HepG2 (cell line): ENCODE results near the gene CAMTA1. TPM values are rescaled to one million over a fixed set of nuclear protein-coding genes. Genes with fewer than 3 reads are reported as not detected.

Experiments used
- ATAC-seq: fragments of 200-7000 bp; cut with Tn5 transposase; 3 replicates; pipeline ENCODE4 v1.9.1; 2020; ENCODE audit warnings: mild to moderate bottlenecking, moderate library complexity
- BruUV-seq: library from RNA; stranded (reverse); fragments of 400-500 nt; replicated peaks from 2 replicates; lab custom pipeline; 2021; lab: Mats Ljungman, UMichigan
- CTCF ChIA-PET: fragments of 300-600 bp; formaldehyde crosslinking; extraction: SDS; loops from one replicate; lab custom pipeline; 2021; ENCODE audit warnings: low total read pairs, inconsistent platforms, low intra/inter-chr PET ratio; lab: Yijun Ruan, JAX
- POLR2A ChIA-PET: fragments of 350-600 bp; sonication (Branson Sonifier 250); formaldehyde crosslinking; loops from one replicate; lab custom pipeline; 2020; ENCODE audit warnings: antibody characterized with exemption, inconsistent platforms; lab: Yijun Ruan, JAX
- DNase-seq: peaks from one replicate; pipeline ENCODE4 v3.0.0-alpha.2; 2015; ENCODE audit warnings: low spot score
- FAIRE-seq: peaks from 3 replicates; lab custom pipeline; 2011; peaks lifted over from hg19 to GRCh38; lab: Jason Lieb, UNC
- H2AFZ ChIP-seq: one replicate; pipeline ENCODE4 v1.6.1; 2011; ENCODE audit warnings: low read length, inconsistent platforms
- H3K27ac ChIP-seq: fragments of 300-600 bp; 3 replicates; pipeline ENCODE4 v1.8.0; 2011; ENCODE audit warnings: mixed run types, mild to moderate bottlenecking, mixed read lengths, low read length, inconsistent platforms; ENCODE audit not compliant: insufficient read depth; ENCODE audit errors: extremely low read length
- H3K27me3 ChIP-seq, 2 experiments: fragments of 200-600 bp in 1 of 2; 2 replicates in 1 of 2; 3 replicates in 1 of 2; pipeline versions ENCODE4 v1.6.0 to v1.8.0; 2011; ENCODE audit warnings: low read length in 2 of 2, mild to moderate bottlenecking in 2 of 2, moderate library complexity in 2 of 2, inconsistent platforms in 1 of 2; ENCODE audit not compliant: insufficient read depth in 2 of 2, control insufficient read depth in 1 of 2
- H3K36me3 ChIP-seq, 2 experiments: fragments of 200-600 bp in 1 of 2; replicated peaks in 1 of 2; 2 replicates in 1 of 2; 3 replicates in 1 of 2; pipeline versions ENCODE4 v1.5.1 to v1.8.0; 2011; ENCODE audit warnings: low read length in 2 of 2, inconsistent platforms in 1 of 2; ENCODE audit not compliant: insufficient read depth in 2 of 2, control insufficient read depth in 1 of 2
- H3K4me1 ChIP-seq: 2 replicates; pipeline ENCODE4 v1.5.1; 2012; ENCODE audit warnings: low read length, inconsistent platforms; ENCODE audit not compliant: insufficient read depth
- H3K4me2 ChIP-seq: 2 replicates; pipeline ENCODE4 v1.6.0; 2011; ENCODE audit warnings: low read depth, low read length, inconsistent platforms
- H3K4me3 ChIP-seq, 3 experiments: fragments of 200-600 bp in 1 of 3; sonication (generic), shearing (Covaris generic) in 1 of 3; replicated peaks in 1 of 3; 2 replicates each; pipeline ENCODE4 v1.5.1; 2011 to 2016; ENCODE audit warnings: low read length in 3 of 3, inconsistent platforms in 2 of 3, low read depth in 2 of 3, mild to moderate bottlenecking in 2 of 3, control low read depth in 1 of 3, mixed read lengths in 1 of 3; ENCODE audit not compliant: insufficient read depth in 1 of 3
- H3K79me2 ChIP-seq: one replicate; pipeline ENCODE4 v1.6.1; 2011; ENCODE audit warnings: low read length, inconsistent platforms; ENCODE audit not compliant: insufficient read depth
- H3K9ac ChIP-seq: 2 replicates; pipeline ENCODE4 v1.6.0; 2011; ENCODE audit warnings: mild to moderate bottlenecking, low read depth, low read length, inconsistent platforms; ENCODE audit not compliant: insufficient read depth
- H3K9me3 ChIP-seq: 2 replicates; pipeline ENCODE4 v1.5.1; 2012; ENCODE audit warnings: mild to moderate bottlenecking, low read length
- H4K20me1 ChIP-seq: 2 replicates; pipeline ENCODE4 v1.6.0; 2011; ENCODE audit warnings: inconsistent platforms, mild to moderate bottlenecking, low read length, moderate library complexity; ENCODE audit not compliant: insufficient read depth
- ELF4 ChIP-seq: sonication (generic); formaldehyde crosslinking; IDR thresholded peaks from 2 replicates; pipeline ENCODE4 v1.5.0; 2020; ENCODE audit warnings: missing genetic modification reagents, mild to moderate bottlenecking, moderate library complexity, borderline replicate concordance
- IKZF1 ChIP-seq: fragments of 450-650 bp; IDR thresholded peaks from 2 replicates; pipeline ENCODE4 v1.7.1; 2016
- RARG ChIP-seq: sonication (generic); formaldehyde crosslinking; IDR thresholded peaks from 2 replicates; pipeline ENCODE4 v1.4.0; 2020; ENCODE audit warnings: low read depth, mild to moderate bottlenecking, missing genetic modification reagents
- ZNF605 ChIP-seq: sonication (generic); formaldehyde crosslinking; IDR thresholded peaks from 2 replicates; pipeline ENCODE4 v1.8.0; 2022; ENCODE audit warnings: mild to moderate bottlenecking, missing genetic modification reagents
- ZNF839 ChIP-seq: sonication (generic); formaldehyde crosslinking; IDR thresholded peaks from 2 replicates; pipeline ENCODE4 v1.4.0; 2020; ENCODE audit warnings: missing genetic modification reagents, mild to moderate bottlenecking, borderline replicate concordance
- ZZZ3 ChIP-seq: sonication (generic); formaldehyde crosslinking; IDR thresholded peaks from 2 replicates; pipeline ENCODE4 v1.4.0; 2020; ENCODE audit warnings: missing genetic modification reagents, mild to moderate bottlenecking, borderline replicate concordance
- WGBS: methylation state at CpG from one replicate; pipeline ENCODE4 v1.1.6; 2017; ENCODE audit warnings: low lambda C conversion rate; 5-methylcytosine and 5-hydroxymethylcytosine counted together
- in situ Hi-C: cut with HindIII; loops from 2 replicates; pipeline ENCODE4 v1.10.0; 2017; ENCODE audit warnings: low pct_unique_long_range_greater_than_20kb; ENCODE audit not compliant: extremely low pct_ligation_motif_present
- intact Hi-C: fragments of 100-400 bp; cut with micrococcal nuclease; formaldehyde crosslinking; loops from one replicate; pipeline ENCODE4 v1.10.0; 2022; ENCODE audit not compliant: unreplicated experiment
- polyA plus RNA-seq, 8 experiments: library from polyadenylated mRNA; depleted of rRNA in 3 of 8; stranded (reverse) in 7 of 8; unstranded in 1 of 8; fragments of >200 nt; fragmentation: Illumina TruSeq in 4 of 8; extraction: Trizol in 4 of 8; gene quantifications; 2 replicates each; pipeline versions ENCODE4 v1.2.1 to v1.2.3, GENCODE V29; 2011 to 2016; ENCODE audit warnings: low read depth in 4 of 8, missing spikeins in 1 of 8, mixed read lengths in 1 of 8; ENCODE audit not compliant: insufficient read depth in 1 of 8
- total RNA-seq, 5 experiments: library from RNA; depleted of rRNA; stranded (reverse); fragments of >200 nt; fragmentation: Illumina TruSeq; extraction: Trizol; gene quantifications; 2 replicates each; pipeline ENCODE4 v1.2.3, GENCODE V29; 2016; ENCODE audit warnings: low read depth in 1 of 5
- TF ChIP-seq, protein P1 (sequence below), 2 experiments: sonication (generic) in 1 of 2; formaldehyde crosslinking in 1 of 2; IDR thresholded peaks; 2 replicates each; pipeline versions ENCODE4 v1.4.0 to v1.6.1; 2016 to 2020; ENCODE audit warnings: borderline replicate concordance in 1 of 2, low read depth in 1 of 2, mild to moderate bottlenecking in 1 of 2, missing genetic modification reagents in 1 of 2
- TF ChIP-seq, protein P2 (sequence below): sonication (generic); formaldehyde crosslinking; IDR thresholded peaks from 2 replicates; pipeline ENCODE4 v1.4.0; 2020; ENCODE audit warnings: missing genetic modification reagents
- TF ChIP-seq, protein P3 (sequence below): sonication (generic); formaldehyde crosslinking; conservative IDR thresholded peaks from 2 replicates; pipeline ENCODE4 v1.8.1; 2023; ENCODE audit warnings: missing genetic modification reagents

The CAMTA1 gene
- total and polyA plus RNA-seq, 2 of the 13 experiments (the other 11 are each of a cell fraction or from before 2014, with no cell fraction given) = 25.0 to 36.4 TPM

DNA sequence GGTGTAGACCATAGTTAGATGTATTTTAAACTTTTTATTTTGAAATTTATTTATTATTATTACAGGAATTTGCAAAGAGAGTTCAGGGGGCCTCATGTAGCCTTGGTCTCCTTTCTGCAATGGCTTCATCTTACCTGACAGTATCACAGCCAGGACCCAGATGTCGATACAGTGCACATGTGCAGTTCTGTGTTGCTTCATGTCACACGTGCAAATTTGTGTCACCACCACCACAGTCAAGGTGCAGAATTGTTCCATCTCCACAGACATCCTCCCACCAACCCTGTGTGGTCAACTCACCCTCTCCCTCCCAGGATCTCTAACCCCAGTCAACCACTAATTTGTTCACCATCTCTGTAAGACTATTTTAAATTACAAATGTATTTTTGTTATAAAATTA, 184.5 kb downstream of the CAMTA1 start (continued):
- TF ChIP-seq, protein P1, sequence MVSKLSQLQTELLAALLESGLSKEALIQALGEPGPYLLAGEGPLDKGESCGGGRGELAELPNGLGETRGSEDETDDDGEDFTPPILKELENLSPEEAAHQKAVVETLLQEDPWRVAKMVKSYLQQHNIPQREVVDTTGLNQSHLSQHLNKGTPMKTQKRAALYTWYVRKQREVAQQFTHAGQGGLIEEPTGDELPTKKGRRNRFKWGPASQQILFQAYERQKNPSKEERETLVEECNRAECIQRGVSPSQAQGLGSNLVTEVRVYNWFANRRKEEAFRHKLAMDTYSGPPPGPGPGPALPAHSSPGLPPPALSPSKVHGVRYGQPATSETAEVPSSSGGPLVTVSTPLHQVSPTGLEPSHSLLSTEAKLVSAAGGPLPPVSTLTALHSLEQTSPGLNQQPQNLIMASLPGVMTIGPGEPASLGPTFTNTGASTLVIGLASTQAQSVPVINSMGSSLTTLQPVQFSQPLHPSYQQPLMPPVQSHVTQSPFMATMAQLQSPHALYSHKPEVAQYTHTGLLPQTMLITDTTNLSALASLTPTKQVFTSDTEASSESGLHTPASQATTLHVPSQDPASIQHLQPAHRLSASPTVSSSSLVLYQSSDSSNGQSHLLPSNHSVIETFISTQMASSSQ (IDR thresholded peaks at IDR 0.05; ENCODE audit: low read depth) = no peak
- TF ChIP-seq, protein P1 (CRISPR knock-in tag; IDR thresholded peaks at IDR 0.05; ENCODE audit: borderline replicate concordance) = no peak
- no peak for TF ChIP-seq ZZZ3 (CRISPR knock-in tag)
- no peak for TF ChIP-seq ELF4 (CRISPR knock-in tag)
- TF ChIP-seq, all 625 proteins: peak for 1

DNA sequence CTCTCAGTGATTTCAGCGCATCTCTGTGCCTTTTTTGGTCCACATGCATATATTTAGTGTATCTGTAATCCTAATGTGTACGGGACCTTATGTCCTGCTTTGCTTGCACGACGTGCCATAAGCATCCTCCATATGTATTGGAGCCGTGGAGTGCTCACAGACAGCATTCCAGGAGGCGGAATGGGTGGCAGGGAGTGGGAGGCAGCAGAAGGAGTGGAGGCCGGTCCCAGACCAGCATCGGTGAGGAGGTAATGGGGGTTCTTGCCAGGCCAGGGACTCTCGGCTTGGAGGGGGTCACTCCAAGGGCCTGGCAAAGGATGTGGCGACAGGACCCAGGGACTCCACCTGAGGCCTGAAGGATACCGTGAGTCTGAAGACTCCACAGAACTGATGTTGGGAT, 185.0 kb downstream of the CAMTA1 start:
- H3K9ac ChIP-seq = no peak overlapping the region
- H3K79me2 ChIP-seq = no peaks in the 10 kb centered on the region
- no peak for FAIRE-seq
- H3K27me3 ChIP-seq = peaks cover 11 to 57% of the 10 kb centered on the region in 2 experiments
- no peak for ATAC-seq
- no peaks in the 10 kb centered on the region for H3K36me3 ChIP-seq
- H3K4me2 ChIP-seq = no peak overlapping the region
- H2AFZ ChIP-seq = no peak overlapping the region
- H3K9me3 ChIP-seq = no peaks in the 10 kb centered on the region
- WGBS = 27% methylated on average over 11 of the region's 11 CpGs
- H4K20me1 ChIP-seq = no peaks in the 10 kb centered on the region
- intact Hi-C loops (no loop called here), in situ Hi-C loops (no loop called here)
- H3K4me3 ChIP-seq = no peak overlapping the region
- H3K27ac ChIP-seq = no peak overlapping the region
- CTCF ChIA-PET = no interaction called here
- no peaks in the 10 kb centered on the region for H3K4me1 ChIP-seq
- POLR2A ChIA-PET = no interaction called here
- BruUV-seq = no TSS peak
- no peak for DNase-seq
- no peak for TF ChIP-seq ZNF839 (CRISPR knock-in tag)
- TF ChIP-seq RARG (CRISPR knock-in tag) = no peak
- TF ChIP-seq, protein P2, sequence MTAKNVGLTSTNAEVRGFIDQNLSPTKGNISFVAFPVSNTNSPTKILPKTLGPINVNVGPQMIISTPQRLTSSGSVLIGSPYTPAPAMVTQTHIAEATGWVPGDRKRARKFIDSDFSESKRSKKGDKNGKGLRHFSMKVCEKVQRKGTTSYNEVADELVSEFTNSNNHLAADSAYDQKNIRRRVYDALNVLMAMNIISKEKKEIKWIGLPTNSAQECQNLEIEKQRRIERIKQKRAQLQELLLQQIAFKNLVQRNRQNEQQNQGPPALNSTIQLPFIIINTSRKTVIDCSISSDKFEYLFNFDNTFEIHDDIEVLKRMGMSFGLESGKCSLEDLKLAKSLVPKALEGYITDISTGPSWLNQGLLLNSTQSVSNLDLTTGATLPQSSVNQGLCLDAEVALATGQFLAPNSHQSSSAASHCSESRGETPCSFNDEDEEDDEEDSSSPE (CRISPR knock-in tag) = no peak
- no peak for TF ChIP-seq IKZF1
- TF ChIP-seq, protein P3, sequence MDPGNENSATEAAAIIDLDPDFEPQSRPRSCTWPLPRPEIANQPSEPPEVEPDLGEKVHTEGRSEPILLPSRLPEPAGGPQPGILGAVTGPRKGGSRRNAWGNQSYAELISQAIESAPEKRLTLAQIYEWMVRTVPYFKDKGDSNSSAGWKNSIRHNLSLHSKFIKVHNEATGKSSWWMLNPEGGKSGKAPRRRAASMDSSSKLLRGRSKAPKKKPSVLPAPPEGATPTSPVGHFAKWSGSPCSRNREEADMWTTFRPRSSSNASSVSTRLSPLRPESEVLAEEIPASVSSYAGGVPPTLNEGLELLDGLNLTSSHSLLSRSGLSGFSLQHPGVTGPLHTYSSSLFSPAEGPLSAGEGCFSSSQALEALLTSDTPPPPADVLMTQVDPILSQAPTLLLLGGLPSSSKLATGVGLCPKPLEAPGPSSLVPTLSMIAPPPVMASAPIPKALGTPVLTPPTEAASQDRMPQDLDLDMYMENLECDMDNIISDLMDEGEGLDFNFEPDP (CRISPR knock-in tag) = no peak
- TF ChIP-seq ZNF605 (CRISPR knock-in tag) = no peak
